Head of caudate nucleus (tissue), 42 donors: ENCODE data around the gene PPFIA1.
A peak's percentile ranks its signal among the peaks of the same experiment; 100 is the strongest.

Experiments
- DNase-seq, 42 donors: peaks; one replicate each; pipeline versions ENCODE4 v3.0.0 to v3.0.0-alpha.2; 2020 to 2021; ENCODE audit warnings: mixed read lengths in 7 of 42
- intact Hi-C: fragments of 100-400 bp; cut with DNase I; formaldehyde crosslinking; loops from one replicate; pipeline ENCODE4 v1.15.0; 2022

Gene PPFIA1

DNA sequence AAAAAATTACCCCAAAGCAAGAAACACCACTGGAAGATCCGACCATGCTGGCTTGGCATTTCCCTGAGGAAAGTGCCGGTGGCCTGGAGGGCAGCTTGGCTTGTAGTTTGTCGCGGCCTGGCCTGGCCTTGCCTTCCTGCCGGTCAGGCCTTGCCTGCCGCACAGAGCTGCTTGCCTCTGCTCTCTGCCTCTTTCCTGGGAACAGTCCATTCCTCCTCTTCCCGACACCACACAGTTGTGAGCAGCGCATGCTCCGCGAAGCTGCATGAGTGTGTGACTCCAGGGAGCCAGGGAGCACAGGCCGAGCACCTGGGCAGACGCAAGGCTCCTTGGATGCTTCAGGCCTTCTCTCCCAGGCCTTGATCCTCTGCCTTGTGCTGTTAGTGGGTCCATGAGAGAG, 147.6 kb downstream of the PPFIA1 start:
- no peak for DNase-seq

DNA sequence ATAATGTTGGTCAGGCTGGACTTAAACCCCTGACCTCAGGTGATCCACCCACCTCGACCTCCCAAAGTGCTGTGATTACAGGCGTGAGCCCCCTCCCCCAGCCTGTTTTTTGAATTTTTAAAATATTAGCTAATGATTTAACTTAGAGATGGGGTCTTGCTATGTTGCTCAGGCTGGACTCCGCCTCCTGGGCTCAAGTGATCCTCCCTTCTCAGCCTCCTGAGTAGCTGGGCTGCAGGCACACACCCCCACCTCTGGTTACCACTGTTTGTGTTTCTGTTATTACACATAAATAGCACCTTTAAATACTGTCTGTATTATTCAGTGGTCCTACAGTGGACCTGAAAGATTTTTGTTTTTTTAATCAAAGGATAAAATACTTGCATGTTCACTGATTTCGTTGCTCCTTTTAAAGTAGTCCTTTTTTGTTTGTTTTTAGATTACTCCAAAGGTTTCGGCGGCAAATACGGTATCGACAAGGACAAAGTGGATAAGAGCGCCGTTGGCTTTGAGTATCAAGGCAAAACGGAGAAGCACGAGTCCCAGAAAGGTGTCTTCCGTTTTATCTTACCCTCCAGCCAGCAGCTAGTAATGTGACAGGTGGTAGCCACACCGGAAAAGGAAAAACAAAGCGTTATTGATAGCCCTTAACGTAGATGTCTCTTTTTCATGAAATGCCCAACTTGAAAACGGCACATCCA, 149.0 kb downstream of the PPFIA1 start:
- intact Hi-C loops: no loop called here
- DNase-seq: no peak

More for the DNA sequence above, 147.6 kb downstream of the PPFIA1 start:
- intact Hi-C loops: no loop called here

- no peak for DNase-seq
- intact Hi-C loops: no loop called here
Observed at GRCh38 chr11:70420008-70420464, 149.5 kb downstream of the PPFIA1 start.

GRCh38 chr11:70420496-70420895, 150.0 kb downstream of the PPFIA1 start:
- no peak for DNase-seq
- intact Hi-C loops: no loop called here

GRCh38 chr11:70421123-70421522, 150.6 kb downstream of the PPFIA1 start:
- no peak for DNase-seq

GRCh38 chr11:70422692-70423522, 152.4 kb downstream of the PPFIA1 start:
- intact Hi-C loops: no loop called here

More at GRCh38 chr11:70421123-70421522, 150.6 kb downstream of the PPFIA1 start:
- intact Hi-C loops: no loop called here

GRCh38 chr11:70423523-70424505, 153.3 kb downstream of the PPFIA1 start:
- DNase-seq: no peak
- intact Hi-C loops: no loop called here

More at GRCh38 chr11:70422692-70423522, 152.4 kb downstream of the PPFIA1 start:
- DNase-seq: peak in 10 of 42 donors; percentile 20 to 62 (median 34)

- no peak for DNase-seq
- intact Hi-C loops: no loop called here
Observed at GRCh38 chr11:70424765-70425344, 154.4 kb downstream of the PPFIA1 start.

- intact Hi-C loops: no loop called here
- no peak for DNase-seq
Observed at GRCh38 chr11:70427436-70427835, 156.9 kb downstream of the PPFIA1 start.

GRCh38 chr11:70428701-70429427, 158.4 kb downstream of the PPFIA1 start:
- intact Hi-C loops: no loop called here
- DNase-seq: no peak

GRCh38 chr11:70429428-70429705, 158.9 kb downstream of the PPFIA1 start:
- no peak for DNase-seq
- intact Hi-C loops: no loop called here

DNA sequence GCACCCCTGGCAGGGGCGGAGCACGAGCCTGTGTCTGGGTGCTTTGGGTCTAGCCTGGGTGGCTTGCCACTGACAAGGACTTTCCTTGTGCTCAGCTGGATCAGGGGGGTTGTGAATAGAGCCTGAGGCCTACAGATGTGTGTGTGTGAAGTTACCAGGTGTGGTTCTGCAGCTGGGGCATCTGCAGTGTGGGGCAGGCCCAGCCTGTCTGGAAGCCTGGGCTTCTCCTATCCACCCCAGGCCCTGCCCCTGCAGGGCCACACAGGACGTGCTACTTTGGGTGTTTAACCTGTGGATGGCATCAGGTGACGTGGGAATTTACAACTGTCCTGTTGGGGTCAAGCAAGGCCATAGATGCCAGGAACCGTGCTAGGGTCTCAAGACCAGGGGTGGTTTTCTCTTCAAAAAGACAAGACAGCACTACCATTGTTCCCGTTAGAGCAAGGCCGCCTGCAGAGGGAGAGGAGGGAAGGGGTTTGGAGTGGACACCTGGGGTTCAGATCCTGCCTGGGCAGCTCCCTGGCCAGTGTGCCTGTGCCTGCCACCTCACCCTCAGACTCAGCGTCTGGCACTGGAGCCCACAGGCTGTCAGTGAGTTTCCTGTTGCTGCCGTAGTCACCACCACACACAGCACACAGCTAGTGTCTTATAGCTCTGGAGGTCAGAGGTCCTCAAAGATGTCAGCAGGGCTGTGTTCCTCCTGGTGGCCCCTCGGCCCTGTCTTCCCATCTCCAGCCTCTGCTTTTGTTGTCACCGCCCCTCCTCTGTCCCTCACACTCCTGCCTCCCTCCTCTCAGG, 159.4 kb downstream of the PPFIA1 start:
- intact Hi-C loops: no loop called here

GRCh38 chr11:70430671-70431574, 160.4 kb downstream of the PPFIA1 start:
- peak in 19 of 42 donors; percentile 6 to 68 (median 41) for DNase-seq
- intact Hi-C loops: no loop called here

More for the DNA sequence above, 159.4 kb downstream of the PPFIA1 start:
- no peak for DNase-seq

- DNase-seq: no peak
Observed at GRCh38 chr11:70431611-70432010, 161.1 kb downstream of the PPFIA1 start.

GRCh38 chr11:70432065-70432464, 161.6 kb downstream of the PPFIA1 start:
- intact Hi-C loops: no loop called here
- DNase-seq: no peak

More at GRCh38 chr11:70431611-70432010, 161.1 kb downstream of the PPFIA1 start:
- intact Hi-C loops: no loop called here

GRCh38 chr11:70432580-70432979, 162.1 kb downstream of the PPFIA1 start:
- intact Hi-C loops: no loop called here
- no peak for DNase-seq
